ENCODE results near the gene SLC35E4.
"Not testable (repeated sequence)": the region's sequence is repeated elsewhere in the genome, so short reads cannot be mapped to it uniquely, and the experiment has no call there.

The SLC35E4 gene
- 6.2 reads per million, percentile 23 among the genes with 10 or more reads in this experiment for total RNA-seq

GRCh38 chr22:30635273-30636225 lies at the start of gene SLC35E4:
SLC35E4 (plus strand) TSS chr22:30635781; CDS start chr22:30636451, 670 bp downstream.
- peak; percentile 93 for DNase-seq

GRCh38 chr22:30586414-30586813 lies 49.2 kb upstream of the SLC35E4 start:
- DNase-seq = no peak

- DNase-seq = no peak
Observed at GRCh38 chr22:30591191-30591587, 44.4 kb upstream of the SLC35E4 start.

- peak; percentile 94 for DNase-seq
Observed at GRCh38 chr22:30591588-30592359, 43.8 kb upstream of the SLC35E4 start, which contains the start of gene PES1. PES1 (minus strand) TSS chr22:30591910; CDS start chr22:30591833, 77 bp downstream.

- not testable (repeated sequence) for DNase-seq
Observed at GRCh38 chr22:30592360-30592713, 43.2 kb upstream of the SLC35E4 start.

- no peak for DNase-seq
Observed at GRCh38 chr22:30596199-30596598, 39.4 kb upstream of the SLC35E4 start.

GRCh38 chr22:30596886-30597285 lies 38.7 kb upstream of the SLC35E4 start:
- DNase-seq = no peak

- no peak for DNase-seq
Observed at GRCh38 chr22:30598986-30599385, 36.6 kb upstream of the SLC35E4 start.

- DNase-seq = no peak
Observed at GRCh38 chr22:30600921-30601320, 34.7 kb upstream of the SLC35E4 start.

GRCh38 chr22:30601464-30601863 lies 34.1 kb upstream of the SLC35E4 start:
- DNase-seq = no peak

GRCh38 chr22:30602049-30602448 lies 33.5 kb upstream of the SLC35E4 start:
- no peak for DNase-seq

- no peak for DNase-seq
Observed at GRCh38 chr22:30603801-30604200, 31.8 kb upstream of the SLC35E4 start.

GRCh38 chr22:30604723-30605122 lies 30.9 kb upstream of the SLC35E4 start:
- DNase-seq = no peak

GRCh38 chr22:30605449-30606110 lies 30.0 kb upstream of the SLC35E4 start:
- DNase-seq = peak; percentile 15

GRCh38 chr22:30606455-30607299 lies 28.9 kb upstream of the SLC35E4 start, which contains the start of gene TCN2:
TCN2 (plus strand) TSS chr22:30607174; CDS start chr22:30607332, 158 bp downstream.
- no peak for DNase-seq

- DNase-seq = no peak
Observed at GRCh38 chr22:30607300-30607930, 28.2 kb upstream of the SLC35E4 start.

GRCh38 chr22:30607939-30608338 lies 27.6 kb upstream of the SLC35E4 start:
- DNase-seq = no peak

- no peak for DNase-seq
Observed at GRCh38 chr22:30609260-30610185, 26.1 kb upstream of the SLC35E4 start.

GRCh38 chr22:30610299-30610698 lies 25.3 kb upstream of the SLC35E4 start:
- no peak for DNase-seq

- DNase-seq = no peak
Observed at GRCh38 chr22:30611197-30611596, 24.4 kb upstream of the SLC35E4 start.

All from effector CD4-positive, alpha-beta T cell (primary cell).